HepG2 (cell line): ENCODE measurements around the gene LHPP. TPM values are rescaled to one million over a fixed set of nuclear protein-coding genes. Genes with fewer than 3 reads are reported as not detected.
A peak's percentile ranks its signal among the peaks of the same experiment; 100 is the strongest.

Source experiments
- DMAP1 ChIP-seq: IDR thresholded peaks from 2 replicates; pipeline ENCODE4 v1.6.1; 2016
- FOSL1 ChIP-seq: sonication (generic); formaldehyde crosslinking; IDR thresholded peaks from 2 replicates; pipeline ENCODE4 v1.9.0; 2021; ENCODE audit warnings: missing genetic modification reagents, borderline replicate concordance
- KLF16 ChIP-seq, 2 experiments: sonication (generic) in 1 of 2; formaldehyde crosslinking in 1 of 2; IDR thresholded peaks; 2 replicates each; pipeline versions ENCODE4 v1.6.1 to v1.8.0; 2016 to 2023; ENCODE audit warnings: missing genetic modification reagents in 2 of 2, missing compliant biosample characterization in 1 of 2
- NFIC ChIP-seq: IDR thresholded peaks from 2 replicates; pipeline ENCODE4 v1.6.1; 2012; ENCODE audit warnings: mild to moderate bottlenecking, low read length, inconsistent platforms
- PTBP1 ChIP-seq: fragments of 200-400 bp; formaldehyde crosslinking; IDR thresholded peaks from 2 replicates; pipeline ENCODE4 v1.6.1; 2018; ENCODE audit warnings: low read length, low read depth; ENCODE audit not compliant: poor library complexity, severe bottlenecking
- SAP130 ChIP-seq: IDR thresholded peaks from 2 replicates; pipeline ENCODE4 v1.6.1; 2016; ENCODE audit warnings: low read depth
- SIN3B ChIP-seq: fragments of 150-350 bp; IDR thresholded peaks from 2 replicates; pipeline ENCODE4 v1.6.1; 2014; ENCODE audit warnings: low read length
- SMAD1 ChIP-seq: sonication (generic); formaldehyde crosslinking; IDR thresholded peaks from 2 replicates; pipeline ENCODE4 v1.4.0; 2020; ENCODE audit warnings: missing genetic modification reagents, low read depth, mild to moderate bottlenecking, borderline replicate concordance
- SOX13 ChIP-seq, 3 experiments: fragments of 450-650 bp in 1 of 3; sonication (generic) in 1 of 3; formaldehyde crosslinking in 1 of 3; IDR thresholded peaks in 2 of 3; conservative IDR thresholded peaks in 1 of 3; 2 replicates each; pipeline versions ENCODE4 v1.5.0 to v1.6.1; 2016 to 2020; ENCODE audit warnings: antibody characterized with exemption in 1 of 3, mild to moderate bottlenecking in 1 of 3, missing compliant biosample characterization in 1 of 3, missing genetic modification reagents in 1 of 3, moderate library complexity in 1 of 3
- YEATS2 ChIP-seq: sonication (generic); formaldehyde crosslinking; IDR thresholded peaks from 2 replicates; pipeline ENCODE4 v1.4.0; 2020; ENCODE audit warnings: missing genetic modification reagents, borderline replicate concordance
- ZKSCAN1 ChIP-seq: fragments of 150-350 bp; IDR thresholded peaks from 2 replicates; pipeline ENCODE4 v1.6.1; 2014; ENCODE audit warnings: low read length
- ZNF441 ChIP-seq: sonication (generic); formaldehyde crosslinking; IDR thresholded peaks from 2 replicates; pipeline ENCODE4 v1.7.0; 2021; ENCODE audit warnings: missing genetic modification reagents, borderline replicate concordance
- ZNF557 ChIP-seq: sonication (generic); formaldehyde crosslinking; IDR thresholded peaks from 2 replicates; pipeline ENCODE4 v1.4.0; 2020; ENCODE audit warnings: missing genetic modification reagents
- ZNF670 ChIP-seq: sonication (generic); formaldehyde crosslinking; IDR thresholded peaks from 2 replicates; pipeline ENCODE4 v1.8.0; 2022; ENCODE audit warnings: mild to moderate bottlenecking, missing genetic modification reagents, borderline replicate concordance
- ZNF678 ChIP-seq: sonication (generic); formaldehyde crosslinking; IDR thresholded peaks from 2 replicates; pipeline ENCODE4 v1.4.0; 2020; ENCODE audit warnings: mild to moderate bottlenecking, missing genetic modification reagents
- polyA plus RNA-seq, 8 experiments: library from polyadenylated mRNA; depleted of rRNA in 3 of 8; stranded (reverse) in 7 of 8; unstranded in 1 of 8; fragments of >200 nt; fragmentation: Illumina TruSeq in 4 of 8; extraction: Trizol in 4 of 8; gene quantifications; 2 replicates each; pipeline versions ENCODE4 v1.2.1 to v1.2.3, GENCODE V29; 2011 to 2016; ENCODE audit warnings: low read depth in 4 of 8, missing spikeins in 1 of 8, mixed read lengths in 1 of 8; ENCODE audit not compliant: insufficient read depth in 1 of 8
- total RNA-seq, 5 experiments: library from RNA; depleted of rRNA; stranded (reverse); fragments of >200 nt; fragmentation: Illumina TruSeq; extraction: Trizol; gene quantifications; 2 replicates each; pipeline ENCODE4 v1.2.3, GENCODE V29; 2016; ENCODE audit warnings: low read depth in 1 of 5
- TF ChIP-seq, protein P1 (sequence below): sonication (generic); formaldehyde crosslinking; IDR thresholded peaks from 2 replicates; pipeline ENCODE4 v1.4.0; 2020; ENCODE audit warnings: low read depth, missing genetic modification reagents
- TF ChIP-seq, protein P2 (sequence below): sonication (generic); formaldehyde crosslinking; IDR thresholded peaks from 2 replicates; pipeline ENCODE4 v1.8.0; 2022; ENCODE audit warnings: mild to moderate bottlenecking, missing genetic modification reagents
- TF ChIP-seq, protein P3 (sequence below): sonication (generic); formaldehyde crosslinking; IDR thresholded peaks from 2 replicates; pipeline ENCODE4 v1.4.0; 2020; ENCODE audit warnings: missing genetic modification reagents
- TF ChIP-seq, protein P4 (sequence below): IDR thresholded peaks from 2 replicates; pipeline ENCODE4 v1.6.1; 2016; ENCODE audit warnings: missing genetic modification reagents, missing compliant biosample characterization
- TF ChIP-seq, protein P5 (sequence below): fragments of 450-650 bp; IDR thresholded peaks from 2 replicates; pipeline ENCODE4 v1.6.1; 2016

LHPP gene
- total and polyA plus RNA-seq, 2 of the 13 experiments (the other 11 are each of a cell fraction or from before 2014, with no cell fraction given): 5.2 to 13.1 TPM

DNA sequence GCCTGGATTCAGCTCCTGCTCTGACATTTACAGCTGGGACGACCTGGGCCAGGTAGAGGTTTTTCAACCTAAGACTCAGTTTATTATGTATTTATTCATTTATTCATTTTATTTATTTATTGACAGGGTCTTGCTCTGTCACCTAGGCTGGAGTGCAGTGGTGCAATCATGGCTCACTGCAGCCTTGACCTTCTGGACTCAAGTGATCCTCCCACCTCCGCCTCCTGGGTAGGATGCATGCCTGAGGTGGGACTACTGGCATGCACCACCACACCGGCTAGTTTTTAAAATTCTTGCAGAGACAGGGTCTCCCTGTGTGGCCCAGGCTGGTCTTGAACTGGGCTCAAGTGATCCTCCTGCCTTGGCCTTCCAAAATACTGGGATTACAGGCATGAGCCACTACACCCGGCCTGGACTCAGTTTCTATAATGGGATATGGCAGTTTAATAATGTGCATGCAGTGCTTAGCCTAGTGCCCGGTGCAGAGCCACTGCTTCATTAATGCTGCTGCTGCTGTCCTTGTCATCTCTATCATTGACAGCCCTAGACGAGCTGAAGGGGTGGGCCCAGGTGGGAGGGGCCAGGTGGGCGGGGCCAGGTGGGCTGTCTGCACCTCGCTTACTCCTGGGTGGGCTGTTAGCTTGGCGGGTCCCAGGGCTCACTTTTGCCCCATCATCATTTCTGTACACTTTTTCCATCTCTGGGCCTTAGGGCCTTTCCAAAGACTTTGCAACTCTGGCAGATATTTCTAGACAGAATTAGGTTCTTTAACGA lies 92.6 kb downstream of the LHPP start (continued):
- TF ChIP-seq, protein P1, sequence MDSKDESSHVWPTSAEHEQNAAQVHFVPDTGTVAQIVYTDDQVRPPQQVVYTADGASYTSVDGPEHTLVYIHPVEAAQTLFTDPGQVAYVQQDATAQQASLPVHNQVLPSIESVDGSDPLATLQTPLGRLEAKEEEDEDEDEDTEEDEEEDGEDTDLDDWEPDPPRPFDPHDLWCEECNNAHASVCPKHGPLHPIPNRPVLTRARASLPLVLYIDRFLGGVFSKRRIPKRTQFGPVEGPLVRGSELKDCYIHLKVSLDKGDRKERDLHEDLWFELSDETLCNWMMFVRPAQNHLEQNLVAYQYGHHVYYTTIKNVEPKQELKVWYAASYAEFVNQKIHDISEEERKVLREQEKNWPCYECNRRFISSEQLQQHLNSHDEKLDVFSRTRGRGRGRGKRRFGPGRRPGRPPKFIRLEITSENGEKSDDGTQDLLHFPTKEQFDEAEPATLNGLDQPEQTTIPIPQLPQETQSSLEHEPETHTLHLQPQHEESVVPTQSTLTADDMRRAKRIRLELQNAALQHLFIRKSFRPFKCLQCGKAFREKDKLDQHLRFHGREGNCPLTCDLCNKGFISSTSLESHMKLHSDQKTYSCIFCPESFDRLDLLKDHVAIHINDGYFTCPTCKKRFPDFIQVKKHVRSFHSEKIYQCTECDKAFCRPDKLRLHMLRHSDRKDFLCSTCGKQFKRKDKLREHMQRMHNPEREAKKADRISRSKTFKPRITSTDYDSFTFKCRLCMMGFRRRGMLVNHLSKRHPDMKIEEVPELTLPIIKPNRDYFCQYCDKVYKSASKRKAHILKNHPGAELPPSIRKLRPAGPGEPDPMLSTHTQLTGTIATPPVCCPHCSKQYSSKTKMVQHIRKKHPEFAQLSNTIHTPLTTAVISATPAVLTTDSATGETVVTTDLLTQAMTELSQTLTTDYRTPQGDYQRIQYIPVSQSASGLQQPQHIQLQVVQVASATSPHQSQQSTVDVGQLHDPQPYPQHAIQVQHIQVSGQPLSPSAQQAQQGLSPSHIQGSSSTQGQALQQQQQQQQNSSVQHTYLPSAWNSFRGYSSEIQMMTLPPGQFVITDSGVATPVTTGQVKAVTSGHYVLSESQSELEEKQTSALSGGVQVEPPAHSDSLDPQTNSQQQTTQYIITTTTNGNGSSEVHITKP (CRISPR knock-in tag): no peak
- TF ChIP-seq DMAP1 (CRISPR knock-in tag) (no peak), FOSL1 (CRISPR knock-in tag) (no peak), ZNF557 (CRISPR knock-in tag) (no peak), SMAD1 (CRISPR knock-in tag) (no peak), YEATS2 (no peak), ZNF678 (no peak), SIN3B (no peak), NFIC (no peak), ZNF670 (no peak), ZKSCAN1 (no peak), ZNF441 (no peak), KLF16 (CRISPR knock-in tag; IDR thresholded peaks at IDR 0.05) (no peak), SOX13 (IDR thresholded peaks at IDR 0.05) (no peak), SOX13 (CRISPR knock-in tag; conservative IDR thresholded peaks at IDR 0.05 in 1 of 2, IDR thresholded peaks at IDR 0.05 in 1 of 2) (peak in 1 of 2 experiments; percentile 26; a peak in 1 of 4 replicates), PTBP1 (no peak), SAP130 (CRISPR knock-in tag) (peak; percentile 41)
- TF ChIP-seq, protein P2, sequence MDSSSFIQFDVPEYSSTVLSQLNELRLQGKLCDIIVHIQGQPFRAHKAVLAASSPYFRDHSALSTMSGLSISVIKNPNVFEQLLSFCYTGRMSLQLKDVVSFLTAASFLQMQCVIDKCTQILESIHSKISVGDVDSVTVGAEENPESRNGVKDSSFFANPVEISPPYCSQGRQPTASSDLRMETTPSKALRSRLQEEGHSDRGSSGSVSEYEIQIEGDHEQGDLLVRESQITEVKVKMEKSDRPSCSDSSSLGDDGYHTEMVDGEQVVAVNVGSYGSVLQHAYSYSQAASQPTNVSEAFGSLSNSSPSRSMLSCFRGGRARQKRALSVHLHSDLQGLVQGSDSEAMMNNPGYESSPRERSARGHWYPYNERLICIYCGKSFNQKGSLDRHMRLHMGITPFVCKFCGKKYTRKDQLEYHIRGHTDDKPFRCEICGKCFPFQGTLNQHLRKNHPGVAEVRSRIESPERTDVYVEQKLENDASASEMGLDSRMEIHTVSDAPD (CRISPR knock-in tag): no peak
- TF ChIP-seq, protein P3, sequence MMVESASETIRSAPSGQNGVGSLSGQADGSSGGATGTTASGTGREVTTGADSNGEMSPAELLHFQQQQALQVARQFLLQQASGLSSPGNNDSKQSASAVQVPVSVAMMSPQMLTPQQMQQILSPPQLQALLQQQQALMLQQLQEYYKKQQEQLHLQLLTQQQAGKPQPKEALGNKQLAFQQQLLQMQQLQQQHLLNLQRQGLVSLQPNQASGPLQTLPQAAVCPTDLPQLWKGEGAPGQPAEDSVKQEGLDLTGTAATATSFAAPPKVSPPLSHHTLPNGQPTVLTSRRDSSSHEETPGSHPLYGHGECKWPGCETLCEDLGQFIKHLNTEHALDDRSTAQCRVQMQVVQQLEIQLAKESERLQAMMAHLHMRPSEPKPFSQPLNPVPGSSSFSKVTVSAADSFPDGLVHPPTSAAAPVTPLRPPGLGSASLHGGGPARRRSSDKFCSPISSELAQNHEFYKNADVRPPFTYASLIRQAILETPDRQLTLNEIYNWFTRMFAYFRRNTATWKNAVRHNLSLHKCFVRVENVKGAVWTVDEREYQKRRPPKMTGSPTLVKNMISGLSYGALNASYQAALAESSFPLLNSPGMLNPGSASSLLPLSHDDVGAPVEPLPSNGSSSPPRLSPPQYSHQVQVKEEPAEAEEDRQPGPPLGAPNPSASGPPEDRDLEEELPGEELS (CRISPR knock-in tag): peak; percentile 74
- TF ChIP-seq, protein P4, sequence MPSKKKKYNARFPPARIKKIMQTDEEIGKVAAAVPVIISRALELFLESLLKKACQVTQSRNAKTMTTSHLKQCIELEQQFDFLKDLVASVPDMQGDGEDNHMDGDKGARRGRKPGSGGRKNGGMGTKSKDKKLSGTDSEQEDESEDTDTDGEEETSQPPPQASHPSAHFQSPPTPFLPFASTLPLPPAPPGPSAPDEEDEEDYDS (CRISPR knock-in tag): no peak
- TF ChIP-seq, protein P5, sequence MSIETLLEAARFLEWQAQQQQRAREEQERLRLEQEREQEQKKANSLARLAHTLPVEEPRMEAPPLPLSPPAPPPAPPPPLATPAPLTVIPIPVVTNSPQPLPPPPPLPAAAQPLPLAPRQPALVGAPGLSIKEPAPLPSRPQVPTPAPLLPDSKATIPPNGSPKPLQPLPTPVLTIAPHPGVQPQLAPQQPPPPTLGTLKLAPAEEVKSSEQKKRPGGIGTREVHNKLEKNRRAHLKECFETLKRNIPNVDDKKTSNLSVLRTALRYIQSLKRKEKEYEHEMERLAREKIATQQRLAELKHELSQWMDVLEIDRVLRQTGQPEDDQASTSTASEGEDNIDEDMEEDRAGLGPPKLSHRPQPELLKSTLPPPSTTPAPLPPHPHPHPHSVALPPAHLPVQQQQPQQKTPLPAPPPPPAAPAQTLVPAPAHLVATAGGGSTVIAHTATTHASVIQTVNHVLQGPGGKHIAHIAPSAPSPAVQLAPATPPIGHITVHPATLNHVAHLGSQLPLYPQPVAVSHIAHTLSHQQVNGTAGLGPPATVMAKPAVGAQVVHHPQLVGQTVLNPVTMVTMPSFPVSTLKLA: no peak
